Measurements from ENCODE around the gene GBA2. TPM values are rescaled to one million over a fixed set of nuclear protein-coding genes. Genes with fewer than 3 reads are reported as not detected.

GBA2 gene
- total RNA-seq, 4 donors from 2014 or later, result 71.4 to 111 (median 101) TPM

GRCh38 chr9:35700942-35701341, 48.1 kb downstream of the GBA2 start:
- H3K4me1 ChIP-seq, result peaks cover 10 to 17% of the 10 kb centered on the region in 2 donors
- TF ChIP-seq POLR2A (IDR thresholded peaks at IDR 0.05), result no peak
- TF ChIP-seq, protein P1, sequence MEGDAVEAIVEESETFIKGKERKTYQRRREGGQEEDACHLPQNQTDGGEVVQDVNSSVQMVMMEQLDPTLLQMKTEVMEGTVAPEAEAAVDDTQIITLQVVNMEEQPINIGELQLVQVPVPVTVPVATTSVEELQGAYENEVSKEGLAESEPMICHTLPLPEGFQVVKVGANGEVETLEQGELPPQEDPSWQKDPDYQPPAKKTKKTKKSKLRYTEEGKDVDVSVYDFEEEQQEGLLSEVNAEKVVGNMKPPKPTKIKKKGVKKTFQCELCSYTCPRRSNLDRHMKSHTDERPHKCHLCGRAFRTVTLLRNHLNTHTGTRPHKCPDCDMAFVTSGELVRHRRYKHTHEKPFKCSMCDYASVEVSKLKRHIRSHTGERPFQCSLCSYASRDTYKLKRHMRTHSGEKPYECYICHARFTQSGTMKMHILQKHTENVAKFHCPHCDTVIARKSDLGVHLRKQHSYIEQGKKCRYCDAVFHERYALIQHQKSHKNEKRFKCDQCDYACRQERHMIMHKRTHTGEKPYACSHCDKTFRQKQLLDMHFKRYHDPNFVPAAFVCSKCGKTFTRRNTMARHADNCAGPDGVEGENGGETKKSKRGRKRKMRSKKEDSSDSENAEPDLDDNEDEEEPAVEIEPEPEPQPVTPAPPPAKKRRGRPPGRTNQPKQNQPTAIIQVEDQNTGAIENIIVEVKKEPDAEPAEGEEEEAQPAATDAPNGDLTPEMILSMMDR (IDR thresholded peaks at IDR 0.05), result no peak
- H3K27me3 ChIP-seq, result no peaks in the 10 kb centered on the region
- peaks cover 88 to 93% of the 10 kb centered on the region in 2 donors for H3K36me3 ChIP-seq
- no peak for DNase-seq
- H3K4me3 ChIP-seq (replicated peaks in 1 of 3), result no peak overlapping the region
- H3K9me3 ChIP-seq, result no peaks in the 10 kb centered on the region
- intact Hi-C loops (cut with DNase I), result no loop called here
- H3K27ac ChIP-seq, result no peak overlapping the region

DNA sequence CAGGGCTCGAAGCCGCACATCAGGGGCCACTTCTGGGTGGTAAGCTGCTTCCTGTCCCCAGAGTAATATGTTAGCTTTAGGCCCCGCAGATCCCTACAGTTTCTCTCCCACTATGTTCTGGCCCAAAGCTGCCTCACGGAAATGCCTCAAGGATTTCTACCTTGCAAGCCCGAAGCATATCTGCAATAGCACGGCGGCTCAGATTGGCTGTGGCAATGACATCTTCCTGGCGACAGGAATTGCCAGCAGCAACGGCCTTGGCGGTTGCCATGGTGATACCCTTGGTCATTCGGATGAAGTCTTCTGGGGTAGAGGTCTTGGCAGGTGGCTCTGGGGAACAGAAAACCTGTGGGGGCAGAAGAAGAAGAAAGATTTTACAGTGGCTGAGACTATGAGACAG, 49.0 kb downstream of the GBA2 start:
- Histone ChIP-seq H3K27ac (no peak overlapping the region), H3K4me1 (peaks cover 12 to 17% of the 10 kb centered on the region in 2 donors), H3K27me3 (no peaks in the 10 kb centered on the region), H3K36me3 (peaks cover 79 to 84% of the 10 kb centered on the region in 2 donors), H3K9me3 (no peaks in the 10 kb centered on the region), H3K4me3 (replicated peaks in 1 of 3) (no peak overlapping the region)
- no peak for TF ChIP-seq POLR2A (IDR thresholded peaks at IDR 0.05)
- TF ChIP-seq, protein P1 (IDR thresholded peaks at IDR 0.05), result no peak
- intact Hi-C loops (cut with DNase I), result no loop called here
- DNase-seq, result no peak
- WGBS, 2 donors, result 86 to 92% methylated on average over 11 of the region's 11 CpGs

DNA sequence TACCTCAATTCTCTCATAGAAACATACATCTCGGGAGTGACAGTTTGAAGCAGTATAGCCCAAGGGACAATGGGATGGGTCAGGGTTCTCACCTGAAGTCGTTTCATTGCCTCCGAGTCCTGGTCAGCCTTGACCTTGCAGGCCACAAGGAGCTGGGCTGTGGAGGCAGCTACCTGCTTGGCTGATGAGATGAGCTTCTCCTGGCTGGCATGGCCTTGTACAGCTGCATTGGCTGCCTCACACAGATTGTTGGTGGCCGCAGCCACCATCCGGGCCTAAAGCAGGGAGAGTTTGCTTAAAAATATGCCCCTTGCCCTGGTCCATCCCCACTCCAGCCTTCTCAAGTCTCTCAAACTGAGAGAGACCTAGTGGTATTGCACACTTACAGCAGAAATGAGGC, 50.8 kb downstream of the GBA2 start:
- 91% methylated on average over 5 of the region's 5 CpGs; no CpG with 5 or more reads in 1 of the 2 donors for WGBS, 2 donors
- TF ChIP-seq POLR2A (IDR thresholded peaks at IDR 0.05), result no peak
- TF ChIP-seq, protein P1 (IDR thresholded peaks at IDR 0.05), result no peak
- no peaks in the 10 kb centered on the region for H3K9me3 ChIP-seq
- no peak for DNase-seq
- intact Hi-C loops (cut with DNase I), result no loop called here
- peaks cover 61 to 66% of the 10 kb centered on the region in 2 donors for H3K36me3 ChIP-seq
- H3K4me3 ChIP-seq (replicated peaks in 1 of 3), result no peak overlapping the region
- H3K27ac ChIP-seq, result peak overlapping the region in 2 of 3 donors; percentile 86 to 91
- H3K27me3 ChIP-seq, result no peaks in the 10 kb centered on the region
- peaks cover 12 to 17% of the 10 kb centered on the region in 2 donors for H3K4me1 ChIP-seq

DNA sequence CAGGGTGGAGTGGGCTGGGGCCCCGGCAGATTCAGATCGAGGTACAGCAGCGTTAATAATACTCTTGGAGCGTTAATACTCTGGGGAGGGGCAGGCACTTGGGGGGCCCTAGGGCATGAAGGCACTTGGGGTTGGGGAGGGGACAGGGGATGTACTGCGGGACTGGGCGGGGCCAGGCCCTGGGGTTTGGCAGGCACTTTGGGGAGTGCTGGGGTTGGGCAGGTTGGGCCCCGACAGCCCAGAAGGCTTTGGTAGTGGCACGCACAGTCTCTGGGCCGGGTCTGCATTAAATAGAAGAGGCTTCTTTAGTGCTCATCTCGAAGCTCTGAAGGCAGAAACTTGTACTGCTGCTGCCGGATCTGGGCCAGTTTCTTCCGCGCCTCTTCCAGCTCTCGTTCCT, 51.5 kb downstream of the GBA2 start:
- no peaks in the 10 kb centered on the region for H3K27me3 ChIP-seq
- WGBS, 2 donors, result 85% methylated on average over 12 to 14 of the region's 14 CpGs
- DNase-seq, result no peak
- H3K36me3 ChIP-seq, result peaks cover 54 to 59% of the 10 kb centered on the region in 2 donors
- intact Hi-C loops (cut with DNase I), result no loop called here
- peaks cover 12 to 17% of the 10 kb centered on the region in 2 donors for H3K4me1 ChIP-seq
- peak overlapping the region; percentile 81 to 91 (median 86) for H3K27ac ChIP-seq
- H3K9me3 ChIP-seq, result no peaks in the 10 kb centered on the region
- H3K4me3 ChIP-seq (replicated peaks in 1 of 3), result no peak overlapping the region
- TF ChIP-seq POLR2A (IDR thresholded peaks at IDR 0.05), result no peak
- TF ChIP-seq, protein P1 (IDR thresholded peaks at IDR 0.05), result no peak

DNA sequence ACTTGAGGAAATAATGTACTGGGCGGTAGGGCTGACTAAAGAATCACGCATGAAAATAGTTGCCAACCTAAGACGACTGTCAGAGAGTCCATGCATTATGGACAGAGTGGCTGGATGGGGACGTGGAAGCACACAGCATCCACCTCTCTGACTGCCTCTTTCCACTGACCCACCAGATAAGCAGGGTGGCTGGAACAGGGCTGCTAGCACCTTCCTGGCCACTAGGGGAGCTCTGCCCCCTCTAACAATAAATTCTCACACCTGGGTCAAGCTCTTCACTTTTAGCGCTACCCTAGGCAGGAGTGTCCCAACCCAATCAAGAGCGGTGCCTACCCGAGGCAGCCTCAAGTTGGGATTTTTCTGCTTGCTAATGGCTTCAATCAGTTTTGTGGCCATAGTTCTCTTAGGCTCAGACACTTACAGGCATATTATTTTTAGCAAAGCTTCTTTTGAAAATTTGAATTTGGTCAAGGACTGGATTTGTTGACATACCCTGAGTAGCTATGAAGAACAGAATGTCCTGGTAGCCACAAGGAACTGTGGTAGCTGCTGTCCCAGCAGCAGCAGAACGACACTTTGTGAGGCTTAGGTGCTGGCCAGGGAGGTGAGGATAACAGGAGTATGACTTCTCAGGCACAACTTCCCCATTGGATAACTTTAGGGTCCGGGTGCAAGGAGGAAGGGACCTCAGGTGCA, 52.4 kb downstream of the GBA2 start:
- Histone ChIP-seq H3K27me3 (no peaks in the 10 kb centered on the region), H3K9me3 (no peaks in the 10 kb centered on the region), H3K4me1 (peaks cover 12 to 17% of the 10 kb centered on the region in 2 donors), H3K27ac (peak overlapping the region; percentile 81 to 91 (median 86)), H3K36me3 (peaks cover 45 to 51% of the 10 kb centered on the region in 2 donors), H3K4me3 (replicated peaks in 1 of 3) (no peak overlapping the region)
- DNase-seq, result peak; percentile 69 to 73
- peak in 1 of 2 donors; percentile 50 for TF ChIP-seq POLR2A (IDR thresholded peaks at IDR 0.05)
- TF ChIP-seq, protein P1 (IDR thresholded peaks at IDR 0.05), result peak; percentile 75 to 97 (median 88)
- WGBS, 2 donors, result 32 to 42% methylated on average over 9 of the region's 9 CpGs
- intact Hi-C loops (cut with DNase I), result no loop called here

Data from thyroid gland (tissue), 4 donors.